ENCODE data around the gene LMOD1.
"Not testable (repeated sequence)": the region's sequence is repeated elsewhere in the genome, so short reads cannot be mapped to it uniquely, and the experiment has no call there.

Gene LMOD1

DNA sequence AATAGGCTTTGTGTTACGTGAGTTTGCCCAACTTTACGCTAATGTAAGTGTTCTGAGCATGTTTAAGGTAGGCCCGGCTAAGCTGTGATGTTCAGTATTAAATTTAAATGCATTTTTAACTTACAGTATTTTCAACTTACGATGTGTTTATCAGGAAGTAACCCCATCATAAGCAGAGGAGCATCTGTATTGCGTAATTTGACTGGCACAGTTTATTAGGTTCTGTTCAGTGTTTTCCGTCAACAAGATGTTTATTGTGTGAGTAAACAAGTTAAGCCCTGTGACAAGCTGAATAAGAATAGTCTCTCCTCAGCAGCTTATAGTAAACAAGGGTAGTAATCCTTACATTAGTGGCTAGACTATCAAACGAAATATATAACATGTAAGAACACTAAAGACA is 84.9 kb downstream of the LMOD1 start:
- no peak for DNase-seq (ENCODE audit: low spot score)

DNA sequence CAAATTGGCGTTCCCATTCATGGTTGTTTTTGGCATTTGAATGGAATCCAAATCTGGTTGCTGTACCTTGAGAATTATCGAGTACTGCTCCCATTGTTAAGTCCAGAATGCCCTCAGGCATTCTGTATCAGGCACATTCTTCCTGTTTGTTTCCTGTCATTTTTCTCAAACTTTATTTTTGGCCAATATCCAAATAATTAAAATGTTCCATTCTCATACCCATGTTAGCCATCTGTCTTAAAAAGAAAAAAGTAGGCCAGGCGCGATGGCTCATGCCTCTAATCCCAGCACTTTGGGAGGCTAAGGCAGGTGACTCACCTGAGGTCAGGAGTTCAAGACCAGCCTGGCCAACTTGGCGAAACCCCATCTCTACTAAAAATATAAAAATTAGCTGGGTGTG is 86.9 kb downstream of the LMOD1 start:
- no peak for DNase-seq (ENCODE audit: low spot score)

DNA sequence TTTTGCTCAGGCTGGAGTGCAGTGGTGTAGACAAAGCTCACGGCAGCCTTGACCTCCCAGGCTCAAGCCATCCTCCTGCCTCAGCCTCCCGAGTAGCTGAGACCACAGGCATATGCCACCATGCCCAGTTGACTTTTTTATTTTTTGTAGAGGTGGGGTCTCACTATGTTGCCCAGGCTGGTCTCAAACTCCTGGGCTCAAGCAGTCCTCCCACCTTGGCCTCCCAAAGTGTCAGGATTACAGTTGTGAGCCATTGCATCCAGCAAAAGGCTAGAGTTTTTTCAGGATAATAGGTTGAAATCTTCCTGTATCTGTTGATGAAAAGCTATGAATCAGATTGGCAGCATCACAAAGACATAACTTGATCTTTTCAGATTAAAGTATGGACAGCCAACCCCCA is 89.6 kb downstream of the LMOD1 start:
- DNase-seq (ENCODE audit: low spot score), result not testable (repeated sequence)

GRCh38 chr1:201851949-201852348 is 94.4 kb downstream of the LMOD1 start:
- no peak for DNase-seq (ENCODE audit: low spot score)

- no peak for DNase-seq (ENCODE audit: low spot score)
Observed at GRCh38 chr1:201850053-201850397, 96.3 kb downstream of the LMOD1 start.

GRCh38 chr1:201849372-201850052 is 96.8 kb downstream of the LMOD1 start:
- DNase-seq (ENCODE audit: low spot score), result no peak

GRCh38 chr1:201848230-201848629 is 98.1 kb downstream of the LMOD1 start:
- no peak for DNase-seq (ENCODE audit: low spot score)

DNA sequence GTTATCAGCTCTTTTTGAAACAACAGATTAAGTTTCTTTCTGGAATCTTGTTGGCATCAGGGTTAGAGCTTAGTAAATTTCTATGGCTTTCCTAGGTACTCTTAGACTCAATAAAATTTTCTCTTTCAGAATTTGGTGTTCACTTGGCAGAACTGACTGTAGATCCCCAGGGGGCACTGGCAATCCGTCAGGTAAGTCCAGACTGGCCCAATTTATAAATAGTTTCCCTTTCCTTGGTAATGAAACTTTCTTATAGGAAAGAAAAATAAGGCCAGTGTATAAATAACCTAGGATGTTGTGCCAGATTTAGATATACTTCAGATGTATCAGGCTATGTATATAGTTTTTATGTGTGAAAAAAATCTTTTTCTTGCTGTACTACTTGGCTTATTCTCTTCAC is 99.2 kb downstream of the LMOD1 start:
- DNase-seq (ENCODE audit: low spot score), result no peak

Data from iPS-NIHi11 (cell line).